HG03139 (cell line): ENCODE measurements around the gene KCP.
"Not testable (repeated sequence)": the region's sequence is repeated elsewhere in the genome, so short reads cannot be mapped to it uniquely, and the experiment has no call there.

ENCODE experiments used
- ATAC-seq: cut with Tn5 transposase; IDR thresholded peaks from one replicate; pipeline ENCODE4 v1.9.1; 2021; ENCODE audit not compliant: unreplicated experiment

The KCP gene

DNA sequence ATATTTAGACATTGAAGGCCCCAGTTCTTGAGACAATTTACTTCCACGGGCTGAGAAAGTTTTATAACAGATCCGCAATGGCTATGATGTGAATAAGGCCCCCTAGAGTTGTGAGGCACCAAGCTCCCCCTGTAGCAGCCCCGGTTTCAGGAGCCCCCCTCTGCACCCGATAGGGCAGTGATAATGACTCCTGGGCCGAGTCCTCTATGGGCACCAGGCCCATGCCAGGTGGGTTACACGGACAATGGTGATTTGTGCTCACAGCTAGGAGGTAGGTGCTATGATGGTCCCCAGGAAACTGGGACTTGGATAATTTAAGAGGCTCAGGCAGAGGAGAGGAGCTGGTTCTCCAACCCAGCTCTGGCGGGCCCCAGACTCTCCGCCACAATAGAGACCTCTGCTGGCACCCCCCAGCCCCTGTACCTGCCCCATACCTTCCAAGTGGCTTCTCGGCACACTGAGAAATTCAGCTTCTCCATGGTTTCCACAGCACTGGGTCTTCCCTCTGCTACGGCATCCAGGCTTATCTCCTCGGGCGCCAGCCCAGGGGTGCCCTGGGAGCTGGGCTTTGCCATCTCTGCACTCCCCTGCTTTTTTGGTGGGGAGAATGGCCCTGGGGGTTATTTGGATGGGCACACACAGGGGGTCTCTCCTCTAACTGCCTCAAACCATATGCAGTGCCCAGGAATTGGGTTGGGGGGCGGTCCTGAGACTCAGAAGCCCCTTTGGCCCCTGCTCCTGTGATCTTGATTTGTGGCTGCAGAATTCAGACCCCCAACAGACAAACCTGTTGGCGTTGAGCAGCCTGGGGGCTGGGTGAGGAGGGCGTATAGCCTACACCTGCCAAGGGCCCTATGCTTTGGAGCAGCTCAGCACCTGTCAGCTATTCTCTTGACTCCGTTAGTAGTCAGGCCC lies 12.2 kb upstream of the KCP start:
- ATAC-seq, result no peak

DNA sequence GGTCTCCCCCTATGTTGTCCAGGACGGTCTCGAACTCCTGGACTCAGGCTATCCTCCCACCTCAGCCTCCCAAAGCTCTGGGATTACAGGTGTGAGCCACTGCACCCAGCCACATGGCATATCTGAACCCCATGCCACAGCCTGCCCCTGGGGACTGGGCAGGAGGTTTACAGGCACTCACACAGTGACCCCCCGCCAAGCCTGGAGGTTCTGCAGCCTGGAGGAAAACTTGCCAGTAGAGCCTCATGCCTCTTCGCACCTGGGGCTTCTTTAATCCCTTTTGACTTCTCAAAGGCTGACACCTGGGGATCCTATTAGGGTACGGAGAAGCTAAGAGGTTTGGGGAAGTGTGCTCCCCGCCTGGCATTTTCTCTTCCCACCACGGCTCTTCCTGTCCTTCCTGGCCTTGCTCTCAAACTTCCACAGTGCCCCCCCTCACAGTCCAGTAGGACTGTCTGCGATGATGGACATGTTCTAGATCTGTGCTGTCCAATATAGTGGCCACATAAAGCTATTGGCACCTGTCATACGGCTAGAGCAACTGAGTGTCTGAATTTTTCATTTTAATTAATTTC lies 11.4 kb upstream of the KCP start:
- no peak for ATAC-seq

DNA sequence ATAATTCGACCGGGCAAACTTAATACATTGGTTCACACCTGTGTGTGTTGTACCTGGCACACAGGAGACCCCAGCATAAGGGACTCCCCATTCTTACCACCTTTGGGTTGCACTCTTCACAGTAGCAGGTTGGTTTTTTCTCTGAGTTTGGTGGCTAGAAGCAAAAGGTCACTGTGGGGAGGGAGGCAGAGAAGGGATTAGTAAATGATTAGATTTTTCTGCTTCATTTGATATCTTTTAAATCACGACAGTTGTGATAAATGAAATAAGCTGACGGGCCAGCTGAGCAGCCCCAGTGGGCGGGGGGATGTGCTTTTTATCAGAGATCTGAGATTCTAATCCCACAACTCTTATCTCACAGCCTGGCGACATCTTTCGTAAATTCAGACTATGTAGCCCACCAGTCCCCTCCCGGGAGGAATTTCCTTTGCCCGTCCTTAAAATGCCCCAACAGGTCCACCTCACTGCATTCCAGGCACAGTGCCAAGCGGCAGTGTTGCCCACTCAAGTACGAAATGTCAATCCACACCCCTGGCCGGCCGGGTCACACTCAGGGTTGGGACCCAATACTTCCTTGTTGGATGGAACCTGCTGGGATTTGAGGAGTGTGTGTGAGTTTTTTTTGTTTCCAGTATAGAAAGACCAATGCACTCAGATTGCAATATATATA lies 10.5 kb upstream of the KCP start:
- no peak for ATAC-seq

DNA sequence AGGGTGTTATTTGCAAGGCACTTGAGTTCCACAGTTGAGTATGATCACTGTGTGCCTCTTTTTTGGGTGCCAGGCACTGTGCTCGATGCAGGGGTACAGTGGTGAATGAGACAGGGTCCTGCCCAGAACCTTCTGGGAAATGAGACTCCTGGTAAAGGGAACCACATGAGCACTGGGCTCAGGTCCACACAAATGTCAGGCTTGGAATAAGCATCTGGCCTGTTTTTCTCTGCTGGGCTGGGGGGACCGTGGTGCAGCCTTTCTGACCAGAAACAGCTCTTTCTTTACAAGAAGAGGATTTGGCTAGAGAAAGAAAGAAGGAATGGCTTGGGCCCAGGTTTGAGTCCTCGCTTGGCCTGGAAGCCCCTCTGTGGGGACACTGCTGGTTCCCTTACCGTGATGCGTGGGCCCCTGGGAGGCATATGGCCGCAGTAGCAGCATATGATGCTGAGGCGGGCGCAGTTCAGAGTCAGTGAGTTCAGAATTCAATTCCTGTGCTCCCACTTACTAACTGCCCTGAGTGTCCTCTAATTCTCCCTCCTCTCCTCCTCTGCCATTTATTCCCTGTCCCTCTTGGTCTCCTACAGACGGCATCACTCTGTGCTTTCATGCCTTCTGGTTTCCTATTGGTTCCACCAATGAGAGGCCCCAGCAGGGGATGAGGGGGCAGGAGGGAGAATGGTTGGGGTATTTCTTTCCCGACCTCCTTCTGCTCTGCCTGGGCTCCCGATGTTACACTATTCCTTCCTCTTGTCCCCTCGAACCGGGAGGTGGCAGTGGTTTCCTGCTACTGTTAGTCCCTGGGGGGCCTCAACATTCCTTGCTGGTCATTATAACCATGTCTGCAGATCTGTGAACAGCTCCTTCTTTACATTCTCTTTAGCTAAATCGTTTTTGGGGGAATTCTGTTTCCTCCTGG lies 9.6 kb upstream of the KCP start:
- ATAC-seq, result no peak

DNA sequence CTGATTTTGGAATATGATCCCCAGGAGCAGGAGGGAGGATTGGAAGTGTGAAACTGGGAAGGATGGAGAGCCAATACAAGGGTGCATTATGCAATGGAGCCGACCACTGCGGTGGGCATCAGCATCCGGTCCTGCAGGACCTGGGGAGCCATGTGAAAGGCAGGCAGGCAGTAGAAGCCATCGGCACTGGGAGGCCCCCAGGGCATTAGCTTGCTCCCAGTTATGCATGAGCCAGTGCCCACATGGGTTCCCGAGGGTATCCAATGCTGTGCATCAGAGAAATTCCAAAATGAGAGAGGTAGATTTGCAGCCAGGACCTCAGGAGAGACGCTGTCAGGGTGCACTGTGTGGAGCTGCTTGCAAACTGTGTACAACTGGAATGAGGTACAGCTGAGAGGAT lies 8.7 kb upstream of the KCP start:
- ATAC-seq, result no peak

DNA sequence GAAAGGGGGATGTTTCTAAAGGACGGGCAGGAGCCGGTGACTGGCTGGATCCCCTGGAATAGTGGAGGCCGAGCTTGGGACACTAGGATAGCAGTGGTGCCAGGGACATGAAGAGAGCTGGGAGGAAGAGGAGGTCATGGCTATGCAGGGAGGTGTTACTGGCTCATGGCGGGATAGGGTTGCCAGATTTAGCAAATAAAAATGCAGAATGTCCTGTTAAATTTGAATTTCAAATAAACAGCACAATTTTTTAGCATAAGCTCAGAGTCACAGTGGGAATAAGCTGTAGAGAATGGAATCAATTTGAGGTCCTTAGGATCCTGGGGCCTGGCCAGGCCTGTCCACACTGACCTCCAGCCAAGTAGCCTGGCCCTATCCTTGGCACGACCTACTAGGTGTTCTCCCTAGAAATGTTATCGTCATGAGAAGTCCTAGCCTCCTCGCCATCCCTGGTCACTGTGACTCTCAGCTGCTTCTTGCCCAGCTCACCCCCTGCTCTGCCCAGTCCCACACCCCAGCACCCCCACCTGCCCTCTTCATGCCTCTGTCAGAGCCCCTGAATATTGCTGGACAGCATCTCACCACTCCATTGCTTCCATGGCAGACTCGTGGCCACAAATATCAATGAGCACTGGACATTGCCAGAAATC lies 7.6 kb upstream of the KCP start:
- no peak for ATAC-seq

DNA sequence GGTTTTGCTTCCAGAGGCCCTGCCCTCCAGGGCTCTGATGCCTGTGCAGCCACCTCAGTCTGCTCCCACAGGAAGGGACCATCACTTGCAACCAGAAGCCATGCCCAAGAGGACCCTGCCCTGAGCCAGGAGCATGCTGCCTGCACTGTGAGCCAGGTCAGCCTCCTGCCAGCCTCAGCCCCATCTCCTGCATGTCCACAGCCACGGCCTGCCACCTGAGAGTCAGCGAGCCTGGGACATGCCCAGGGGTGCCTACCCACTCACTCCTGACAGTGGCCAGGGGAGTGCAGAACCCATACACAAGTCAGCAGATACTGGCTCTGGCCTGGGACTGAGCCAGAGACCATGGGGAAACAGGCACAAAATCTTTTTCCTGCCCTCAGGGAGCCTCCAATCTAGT lies 6.6 kb upstream of the KCP start:
- no peak for ATAC-seq

DNA sequence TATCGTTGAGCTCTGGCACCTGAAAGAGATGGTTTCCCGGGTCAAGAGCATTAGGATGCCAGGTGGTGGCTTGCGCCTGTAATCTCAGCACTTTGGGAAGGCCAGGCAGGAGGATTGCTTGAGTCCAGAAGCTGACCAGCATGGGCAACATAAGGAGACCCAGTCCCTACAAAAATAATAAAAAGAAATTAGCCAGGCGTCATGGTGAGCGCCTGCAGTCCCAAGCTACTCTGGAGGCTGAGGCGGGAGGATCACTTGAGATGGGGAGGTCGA lies 6.1 kb upstream of the KCP start:
- no peak for ATAC-seq

DNA sequence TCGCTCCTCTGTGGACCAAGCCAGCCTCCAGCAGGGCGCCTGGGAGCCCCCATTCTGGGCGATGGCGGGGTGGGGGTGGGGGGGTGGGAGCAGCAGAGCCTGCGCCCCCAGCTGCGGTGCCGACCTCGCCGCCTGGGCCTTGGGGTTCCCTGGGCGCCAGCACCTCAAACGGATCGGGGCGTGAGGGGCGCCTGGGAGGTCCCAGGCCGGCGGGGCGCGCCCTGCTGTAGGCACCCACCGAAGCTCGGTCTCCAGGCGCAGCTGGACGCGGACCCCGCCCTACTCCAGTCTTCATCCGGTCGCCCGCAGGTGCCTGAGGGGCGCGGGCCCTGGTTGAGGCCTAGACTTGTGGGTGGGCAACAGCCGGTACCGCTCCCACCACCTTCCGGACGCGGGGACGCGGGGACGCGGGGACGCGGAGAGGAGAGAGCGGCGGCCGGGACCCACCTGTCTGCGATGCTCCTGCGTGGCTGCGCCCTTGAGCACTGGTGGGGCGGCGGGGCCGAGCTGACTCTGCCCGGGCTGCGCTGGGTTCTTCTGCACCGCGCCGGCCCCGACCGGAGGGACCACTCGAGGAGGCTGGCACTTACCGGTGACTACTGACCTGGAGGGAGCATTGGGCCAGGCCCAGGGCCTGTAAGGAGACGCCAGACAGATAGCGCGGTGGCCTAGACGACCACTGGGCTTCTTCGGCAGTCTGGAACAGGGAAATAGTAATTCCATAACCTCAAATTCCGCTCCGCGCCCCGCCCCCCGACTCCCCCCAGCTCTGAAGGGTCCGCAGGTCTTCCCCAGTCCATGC lies 5.5 kb upstream of the KCP start:
- no peak for ATAC-seq

DNA sequence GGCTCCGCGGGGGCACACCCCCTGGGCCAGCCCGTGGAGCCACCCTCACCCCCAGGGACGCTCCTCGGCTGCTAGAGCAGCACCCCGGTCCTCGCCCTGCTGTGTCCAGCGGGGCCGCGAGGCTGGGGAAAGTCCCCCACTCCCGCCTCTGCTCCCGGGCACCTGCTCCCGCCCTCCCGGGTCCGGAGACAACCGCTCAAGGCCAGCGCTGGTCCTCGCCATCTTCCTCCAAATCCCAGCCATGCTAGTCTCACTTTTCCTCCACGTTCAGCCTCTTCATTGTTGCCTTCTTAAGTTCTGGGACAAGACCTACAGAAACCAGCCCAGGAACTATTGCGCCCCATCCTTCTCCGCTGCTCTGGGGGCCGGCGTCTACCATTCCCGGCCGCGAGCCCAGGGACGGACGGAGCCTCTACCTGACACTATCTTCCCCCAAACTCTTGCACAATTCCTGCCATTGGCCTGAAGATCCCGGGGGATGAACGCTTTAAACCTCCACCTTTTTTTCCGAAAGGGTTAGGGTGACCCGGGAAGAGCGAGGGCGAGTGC lies 4.8 kb upstream of the KCP start:
- ATAC-seq, result no peak

DNA sequence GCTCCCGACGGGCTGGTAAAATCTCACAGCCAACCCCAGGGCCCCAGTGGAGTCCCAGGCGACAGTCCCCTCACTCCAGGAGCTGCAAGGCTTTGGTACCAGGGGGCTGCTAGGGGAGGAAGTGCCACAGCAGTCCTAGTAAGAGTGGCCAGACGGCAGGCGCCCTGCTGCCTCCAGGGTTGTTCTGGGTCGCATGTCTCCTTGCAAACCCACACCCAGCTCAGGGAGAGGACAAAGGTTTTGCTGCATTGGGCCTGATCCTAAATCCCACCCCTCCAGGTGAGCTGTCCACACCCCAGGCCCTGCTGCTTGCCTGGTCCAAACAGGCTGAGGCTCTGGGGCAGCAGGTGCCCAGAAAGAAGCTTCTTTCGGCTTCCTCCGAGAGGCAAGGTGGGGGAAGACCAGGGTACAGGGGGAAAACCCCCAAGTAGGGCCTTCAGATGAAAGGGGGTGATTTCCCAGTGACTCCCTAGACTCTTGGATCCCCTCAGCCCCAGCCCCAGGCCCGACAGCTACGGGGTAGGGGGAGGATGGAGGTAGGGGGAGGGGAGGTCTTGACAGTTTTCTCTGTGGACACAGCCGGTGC lies 4.2 kb upstream of the KCP start:
- ATAC-seq, result no peak

DNA sequence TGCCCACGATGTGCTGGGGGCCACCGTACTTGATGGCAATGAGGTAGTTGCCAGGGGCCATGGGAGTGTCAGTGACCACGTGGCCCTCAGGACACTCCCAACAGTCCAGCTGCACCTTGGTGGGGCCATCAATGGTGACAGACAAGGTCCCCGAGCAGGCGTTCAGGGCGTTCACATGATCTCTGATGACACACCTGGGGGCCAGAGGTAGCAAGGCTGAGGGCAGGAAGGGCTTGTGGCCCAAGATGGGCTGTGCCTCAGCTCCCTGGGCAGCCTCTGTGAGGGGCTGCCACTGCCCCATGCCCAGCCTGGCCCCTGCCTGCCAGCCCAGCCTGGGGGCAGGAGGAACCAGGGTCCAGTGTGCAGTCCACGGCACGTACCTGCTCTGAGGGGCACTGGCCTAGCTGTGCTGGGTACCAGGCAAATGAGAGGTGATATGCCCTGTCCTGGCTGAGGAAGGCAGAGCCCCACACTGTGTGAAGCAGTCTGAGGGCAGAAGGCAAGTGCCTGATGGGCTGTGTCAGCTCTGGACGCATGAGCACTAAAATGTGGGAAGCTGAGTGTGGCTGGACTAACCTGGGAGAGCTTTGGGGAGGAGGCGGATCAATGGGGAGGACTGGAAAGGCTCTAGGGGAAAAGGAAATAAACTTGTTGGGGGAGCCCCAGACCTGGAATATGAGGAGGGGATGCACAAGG lies 3.5 kb upstream of the KCP start:
- no peak for ATAC-seq

DNA sequence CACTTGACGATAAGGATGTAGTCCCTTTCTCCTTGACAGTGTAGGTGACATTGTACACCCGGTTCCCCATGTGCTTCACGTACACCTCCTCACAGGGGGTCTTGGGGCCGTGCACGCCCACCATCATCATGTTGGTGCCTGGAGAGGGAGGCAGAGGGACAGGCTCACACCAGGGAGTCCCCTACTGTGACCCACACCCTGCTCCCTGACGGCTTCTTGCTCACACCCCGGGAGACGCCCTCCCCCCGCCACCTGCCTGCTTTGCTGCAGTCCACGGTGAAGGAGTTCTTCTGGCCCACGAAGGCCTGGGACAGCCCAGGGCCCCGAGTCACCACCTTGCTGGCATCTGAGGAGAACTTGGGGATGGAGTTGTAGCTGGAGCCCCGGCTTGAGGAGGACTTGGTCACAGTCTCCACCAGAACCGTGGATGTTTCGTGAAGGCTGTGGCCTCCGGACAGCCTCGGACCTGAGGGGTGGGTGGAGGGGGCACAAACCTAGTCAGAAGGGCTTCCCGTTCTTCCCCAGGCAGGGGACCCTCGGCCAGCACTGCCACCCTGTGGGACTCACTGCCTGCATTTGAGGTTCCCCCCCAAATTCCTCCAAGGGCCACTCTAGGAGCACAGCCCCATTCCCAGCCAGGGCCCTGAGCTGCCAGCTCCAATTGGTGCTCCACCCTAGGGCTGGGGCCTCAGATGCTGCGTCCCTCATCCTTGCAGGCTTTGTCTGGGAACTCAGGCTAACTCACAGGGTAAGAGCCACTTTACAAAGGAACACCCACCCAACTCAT lies 2.4 kb upstream of the KCP start:
- ATAC-seq, result not testable (repeated sequence)

DNA sequence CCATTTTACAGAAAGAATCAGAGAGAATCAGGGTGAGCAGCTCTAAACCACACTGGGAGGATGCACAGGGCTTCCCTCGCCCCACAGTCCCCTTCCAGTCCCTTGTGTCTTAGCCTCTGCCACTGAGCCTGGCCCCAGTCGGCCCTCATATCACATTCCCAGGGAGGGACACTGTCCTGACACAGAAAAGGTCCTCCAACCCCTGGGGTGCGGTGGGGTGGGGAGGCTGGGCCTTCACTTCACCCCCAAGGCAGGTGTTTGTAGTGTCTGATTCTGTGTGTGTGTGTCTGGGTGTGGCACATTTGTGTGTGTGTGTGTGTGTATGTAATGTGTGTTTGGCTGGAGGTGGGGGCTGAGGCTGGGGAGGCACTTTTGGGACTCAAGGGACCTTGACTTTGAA lies 1.8 kb upstream of the KCP start:
- no peak for ATAC-seq

DNA sequence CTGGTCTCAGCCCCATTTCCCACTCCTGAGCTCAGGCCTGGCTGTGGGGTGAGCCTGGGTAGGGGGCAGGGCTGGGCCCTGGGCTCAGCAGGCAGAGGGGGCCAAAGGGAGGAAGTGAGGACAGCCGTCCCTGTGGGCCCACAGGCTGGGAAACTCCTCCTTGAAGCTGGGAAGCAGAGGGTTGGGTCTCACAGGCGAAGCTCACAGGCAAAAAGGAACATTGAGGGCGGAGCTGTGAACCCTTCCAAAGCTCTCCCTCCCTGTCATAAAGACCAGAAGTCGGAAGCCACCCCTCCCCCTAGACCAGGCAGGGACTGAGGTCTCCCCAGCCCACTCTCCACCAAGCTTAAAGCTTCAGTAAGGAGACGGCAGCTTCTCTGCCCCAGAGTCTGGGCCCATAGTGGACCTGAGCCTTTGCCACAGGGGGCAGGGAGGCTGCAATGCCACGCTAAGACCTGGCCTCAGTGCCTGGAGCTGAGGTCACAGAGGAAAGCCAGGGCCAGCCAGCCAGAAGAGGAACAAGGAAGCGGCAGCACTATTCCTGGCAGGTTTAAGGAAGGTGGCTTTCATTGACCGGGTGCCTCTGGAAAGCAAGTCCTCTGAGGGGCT lies 1.0 kb upstream of the KCP start:
- ATAC-seq, result no peak

DNA sequence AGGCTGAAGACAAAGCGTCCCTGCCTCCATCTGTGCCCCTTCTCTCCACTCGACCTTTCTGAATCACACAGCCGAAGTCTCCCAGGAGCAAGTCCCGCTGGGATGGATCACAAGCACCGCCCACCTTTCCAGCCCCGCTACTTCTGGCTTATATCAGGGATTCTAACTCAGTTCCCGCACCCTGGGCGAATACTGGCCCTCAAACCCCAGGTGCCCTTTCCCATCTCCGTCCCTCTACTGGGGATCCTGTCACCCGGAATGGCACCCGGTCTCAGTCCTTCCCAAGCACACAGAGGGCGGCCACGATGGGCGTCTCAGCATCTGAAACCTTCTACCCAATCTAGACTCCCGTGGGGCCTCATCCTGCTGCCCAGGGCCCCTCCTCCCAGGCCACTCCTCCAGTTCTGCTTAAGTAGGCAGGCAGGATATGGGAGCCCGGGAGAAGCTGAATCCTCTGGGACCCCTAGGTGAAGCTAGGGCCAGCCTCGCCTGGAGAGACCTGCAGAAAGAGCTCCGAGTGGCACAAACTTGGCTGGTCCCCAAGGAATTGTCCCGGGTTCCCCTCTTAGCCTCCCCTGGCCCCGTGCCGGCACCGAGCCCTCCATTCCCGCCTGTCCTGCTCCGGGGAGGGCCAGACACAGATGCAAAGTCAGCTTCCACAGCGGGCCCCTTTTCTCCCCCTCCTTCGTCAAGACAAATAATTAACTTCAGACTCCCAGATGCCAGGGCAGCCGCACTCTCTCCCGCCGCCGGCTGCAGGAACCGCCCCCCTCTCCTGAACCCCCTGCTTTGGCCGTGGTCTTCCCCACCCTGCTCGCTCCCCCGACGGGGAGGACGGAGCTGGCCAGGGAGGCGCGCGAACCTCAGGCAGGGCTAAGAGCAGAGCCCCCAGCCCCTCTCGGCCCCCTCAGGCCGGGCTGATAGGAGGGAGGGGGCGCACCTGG lies 612 bp downstream of the KCP start:
- no peak for ATAC-seq
